ENCODE data around the gene NCOA4. TPM values are rescaled to one million over a fixed set of nuclear protein-coding genes. Genes with fewer than 3 reads are reported as not detected.
"Not testable (repeated sequence)": the region's sequence is repeated elsewhere in the genome, so short reads cannot be mapped to it uniquely, and the experiment has no call there.

The NCOA4 gene
- total RNA-seq, 1 donor = 252 TPM

GRCh38 chr10:46052791-46053375 is 22.5 kb upstream of the NCOA4 start:
- DNase-seq (ENCODE audit: low read depth in 2 of 3, low spot score in 2 of 3) = no peak

- DNase-seq (ENCODE audit: low read depth in 2 of 3, low spot score in 2 of 3) = no peak
These were observed 21.8 kb upstream of the NCOA4 start for GRCh38 chr10:46052057-46052790.

DNA sequence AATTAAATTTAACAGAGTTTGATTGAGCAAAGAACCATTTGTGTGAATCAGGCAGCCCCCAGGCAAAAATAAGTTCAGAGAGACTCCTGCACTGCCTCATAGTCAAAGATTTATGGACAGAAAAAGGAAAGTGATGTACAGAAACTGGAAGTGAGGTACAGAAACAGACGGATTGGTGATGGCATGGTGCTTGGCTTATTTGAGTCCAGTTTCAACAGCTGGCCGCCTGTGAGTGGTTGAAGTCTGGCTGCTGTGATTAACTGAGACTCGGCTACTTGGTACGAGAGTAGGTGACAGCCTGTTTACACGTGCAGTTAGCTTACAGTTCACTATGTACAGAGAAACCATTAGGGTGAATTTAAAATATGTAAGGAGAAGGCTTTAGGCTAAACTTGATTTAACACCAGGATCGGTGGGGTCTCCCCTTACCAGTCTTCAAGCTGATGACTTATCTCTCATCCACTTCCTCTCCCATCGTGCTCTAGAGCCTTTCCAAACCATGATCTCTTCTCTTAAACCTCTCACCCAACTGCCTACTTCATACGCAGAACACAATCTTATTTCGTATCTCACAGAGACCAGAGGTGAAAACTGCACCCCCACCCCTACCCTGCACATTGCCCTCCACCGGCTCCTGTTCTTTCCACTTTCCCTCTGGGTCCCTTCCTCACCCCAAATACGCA is 20.7 kb upstream of the NCOA4 start:
- peak in 2 of 3 donors; percentile 68 to 89 for DNase-seq (ENCODE audit: low read depth in 2 of 3, low spot score in 2 of 3)

GRCh38 chr10:46049497-46049831 is 19.0 kb upstream of the NCOA4 start:
- DNase-seq (ENCODE audit: low read depth in 2 of 3, low spot score in 2 of 3) = not testable (repeated sequence)

DNA sequence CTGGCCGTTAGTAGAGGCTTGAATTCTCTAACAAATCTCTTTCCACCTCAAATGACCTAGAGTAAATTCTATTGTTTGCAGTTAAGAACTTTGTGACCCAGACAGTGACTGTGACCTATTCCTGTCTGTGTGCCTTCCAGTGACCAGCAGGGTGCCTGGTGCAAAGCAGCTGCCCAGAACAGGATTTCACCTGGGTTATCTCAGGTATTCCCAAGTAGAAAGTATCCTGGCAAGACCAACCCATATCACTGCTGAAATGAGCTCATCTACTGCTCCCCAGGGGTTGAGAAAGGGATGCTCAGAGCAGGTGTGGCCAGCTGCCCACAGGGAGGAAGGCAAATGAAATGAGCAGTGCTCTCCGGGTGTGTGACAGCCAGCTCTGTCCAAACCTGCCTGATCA is 17.7 kb upstream of the NCOA4 start:
- no peak for DNase-seq (ENCODE audit: low read depth in 2 of 3, low spot score in 2 of 3)

GRCh38 chr10:46046261-46046660 is 15.8 kb upstream of the NCOA4 start, which contains the start of gene MSMB:
Gene MSMB (minus strand): TSS chr10:46046269. CDS start chr10:46046237, 32 bp downstream.
- no peak for DNase-seq (ENCODE audit: low read depth in 2 of 3, low spot score in 2 of 3)

DNA sequence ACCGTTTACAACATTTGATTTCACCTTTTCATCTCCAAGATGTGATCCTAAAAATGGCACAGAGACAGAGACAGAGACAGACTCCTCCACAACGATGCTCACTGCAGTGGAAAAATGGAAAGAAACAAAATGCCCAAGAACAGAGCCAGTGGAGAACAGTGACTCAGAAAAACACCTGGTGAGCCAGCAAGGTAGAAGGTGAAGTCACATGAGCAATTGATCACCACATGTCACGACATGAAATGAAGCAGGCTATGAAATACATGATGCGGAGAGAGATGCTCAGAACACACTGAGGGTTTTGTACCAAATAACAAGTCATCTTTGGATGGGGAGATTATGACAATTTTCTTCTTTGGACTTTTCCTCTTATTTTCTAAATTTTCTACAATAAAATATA is 12.1 kb upstream of the NCOA4 start:
- no peak for DNase-seq (ENCODE audit: low read depth in 2 of 3, low spot score in 2 of 3)

GRCh38 chr10:46040004-46040403 is 9.6 kb upstream of the NCOA4 start:
- DNase-seq (ENCODE audit: low read depth in 2 of 3, low spot score in 2 of 3) = no peak

- no peak for DNase-seq (ENCODE audit: low read depth in 2 of 3, low spot score in 2 of 3)
These were observed 6.8 kb upstream of the NCOA4 start for GRCh38 chr10:46037107-46037825.

DNA sequence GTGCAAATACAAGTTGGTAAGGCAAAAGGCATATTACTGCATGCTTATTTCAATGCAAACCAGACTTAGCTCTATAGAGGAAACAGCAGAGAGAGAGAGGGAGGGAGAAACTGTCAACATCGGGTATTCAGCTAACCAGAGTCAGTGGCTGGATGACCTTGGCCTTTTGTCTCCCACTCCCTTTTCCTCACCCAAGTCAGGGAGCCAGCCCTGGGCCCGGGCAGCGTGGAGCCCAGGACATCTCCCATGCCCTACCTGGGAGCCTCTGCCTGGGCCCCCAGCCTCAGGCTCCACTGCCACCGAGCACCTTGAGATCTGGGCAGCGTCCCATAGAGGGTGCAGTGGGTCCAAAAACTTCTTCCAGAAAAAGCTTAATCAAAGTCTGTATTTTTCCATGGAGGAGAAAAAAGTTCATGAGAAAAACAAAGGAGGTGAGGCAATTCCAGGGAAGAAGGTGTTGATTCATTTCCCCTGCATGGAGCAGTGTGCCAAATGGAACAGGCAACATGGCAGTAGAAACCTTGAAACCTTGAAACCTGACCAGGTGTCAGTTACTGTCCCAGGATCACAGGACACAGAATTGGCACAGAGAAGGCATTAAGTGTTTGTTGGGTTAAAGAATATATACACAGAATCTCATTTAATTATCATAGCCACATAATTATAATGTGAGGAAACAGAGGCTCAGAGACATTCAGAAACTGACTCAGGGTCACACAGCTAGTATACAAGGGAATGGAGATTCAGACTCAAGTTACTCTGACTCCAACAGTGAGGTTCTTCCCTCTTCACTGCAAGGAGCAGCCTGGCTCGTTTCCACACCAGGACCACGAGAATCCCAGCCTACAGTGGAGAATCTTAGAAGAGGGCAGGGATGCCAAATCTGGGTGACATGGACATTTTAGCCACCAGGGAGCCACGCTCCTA is 5.8 kb upstream of the NCOA4 start:
- no peak for DNase-seq (ENCODE audit: low read depth in 2 of 3, low spot score in 2 of 3)

- no peak for DNase-seq (ENCODE audit: low read depth in 2 of 3, low spot score in 2 of 3)
These were observed 3.2 kb upstream of the NCOA4 start for GRCh38 chr10:46033602-46034011.

DNA sequence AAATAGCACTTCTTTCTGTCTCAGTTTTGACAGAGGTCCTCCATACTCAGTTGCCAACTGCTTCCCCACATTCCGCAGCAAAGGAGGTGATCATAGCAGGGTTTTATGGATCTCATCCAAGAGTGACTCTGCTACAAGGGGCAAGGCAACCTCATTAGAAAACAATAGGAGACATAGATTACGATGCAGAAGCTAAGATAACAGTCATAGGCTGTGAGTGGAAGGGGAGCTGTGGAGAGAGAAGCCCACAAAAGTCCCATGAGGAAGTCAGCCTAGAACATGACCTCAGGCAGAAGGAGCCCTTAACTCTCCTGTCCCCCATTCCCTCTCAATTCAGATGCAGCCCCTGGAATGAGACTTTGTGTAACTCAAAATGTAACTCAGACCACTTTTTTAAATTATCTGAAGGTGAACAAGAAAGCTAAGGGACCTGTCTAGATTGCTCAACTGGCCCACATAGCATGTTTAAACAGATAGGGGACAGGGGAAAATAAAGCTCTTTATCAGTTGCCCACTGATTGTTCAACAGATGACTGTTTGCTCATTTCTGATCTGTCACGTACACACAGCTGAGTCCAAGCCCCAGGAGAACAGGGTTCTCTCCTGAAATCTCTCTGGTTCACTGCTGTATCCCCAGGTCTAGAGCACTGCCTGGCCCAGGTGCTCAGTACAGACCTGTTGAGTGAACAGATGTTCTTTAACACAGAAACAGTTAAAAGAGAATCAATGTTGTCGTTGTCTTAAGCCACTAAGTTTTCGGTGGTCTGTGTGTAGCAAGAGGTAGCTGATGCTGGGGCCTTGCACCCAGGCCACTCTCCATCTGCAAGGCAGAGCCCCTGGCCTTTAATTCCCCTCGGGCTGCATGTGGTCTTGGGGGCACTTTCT is 1.5 kb upstream of the NCOA4 start:
- no peak for DNase-seq (ENCODE audit: low read depth in 2 of 3, low spot score in 2 of 3)

DNA sequence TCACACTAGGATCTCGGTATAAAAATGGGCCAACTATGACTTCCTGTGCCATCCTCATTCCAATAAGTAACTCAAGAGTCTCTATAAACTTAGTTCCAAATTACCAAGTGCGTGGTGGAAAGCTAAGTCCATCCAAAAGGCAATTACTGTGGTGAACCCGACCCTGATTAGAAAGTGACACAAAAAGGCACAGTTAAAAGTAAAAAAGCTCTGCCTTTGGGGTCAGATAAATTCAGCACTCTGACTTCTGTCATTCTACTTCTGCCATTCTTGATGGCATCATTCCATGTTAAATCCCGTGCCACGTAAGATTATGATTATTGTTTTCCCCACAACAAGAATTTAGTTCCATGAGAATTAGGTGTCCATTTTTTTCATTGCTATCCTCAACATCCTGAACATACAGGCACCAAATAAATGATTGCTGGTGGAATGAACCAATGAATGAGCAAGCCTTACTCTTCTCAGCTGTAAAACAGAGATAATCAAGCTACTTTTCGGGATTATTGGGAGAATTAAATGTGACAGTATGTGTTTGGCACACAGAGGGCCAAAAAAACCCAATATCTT is 877 bp downstream of the NCOA4 start:
- no peak for DNase-seq (ENCODE audit: low read depth in 2 of 3, low spot score in 2 of 3)

DNA sequence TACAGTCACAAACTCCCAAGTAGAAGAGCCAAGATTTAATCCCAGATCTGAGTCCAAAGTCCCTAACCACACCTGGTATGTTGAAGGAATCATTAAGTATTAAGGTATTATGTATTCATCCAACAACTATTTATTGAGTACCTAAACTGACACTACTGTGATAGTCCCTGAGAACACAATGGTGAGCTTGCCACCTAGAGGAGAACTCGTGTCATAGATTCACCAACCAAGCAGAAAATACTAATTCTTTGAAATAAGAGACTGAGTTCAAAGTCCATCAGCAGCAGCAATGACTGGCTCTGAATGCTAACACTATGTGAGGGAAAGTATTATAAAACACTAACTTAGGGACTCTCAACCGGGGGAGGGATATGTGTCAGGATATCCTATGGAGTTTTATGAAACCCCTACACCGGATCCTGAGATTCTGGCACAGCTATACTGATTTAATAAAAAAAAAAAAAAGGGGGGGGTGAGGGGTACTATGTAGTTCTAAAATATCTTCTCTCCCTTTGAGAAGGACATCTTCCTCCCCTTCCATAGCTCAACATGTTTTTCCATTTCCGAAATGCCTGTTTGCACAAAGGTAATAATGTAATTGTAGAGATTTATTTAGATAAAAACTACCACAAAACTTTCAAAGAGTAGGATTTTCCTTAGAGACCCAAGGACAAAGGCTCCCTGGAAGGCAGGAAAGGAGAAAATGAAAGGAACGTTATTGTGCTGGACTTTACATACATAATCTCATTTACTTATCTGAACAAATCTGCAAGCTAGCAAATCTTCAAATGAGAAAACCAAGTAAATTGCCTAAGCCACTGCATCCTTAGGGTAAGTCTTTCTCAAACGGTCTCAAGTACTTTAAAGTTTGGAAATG is 1.6 kb downstream of the NCOA4 start:
- peak in 2 of 3 donors; percentile 58 to 73 for DNase-seq (ENCODE audit: low read depth in 2 of 3, low spot score in 2 of 3)

- no peak for DNase-seq (ENCODE audit: low read depth in 2 of 3, low spot score in 2 of 3)
These were observed 4.3 kb downstream of the NCOA4 start for GRCh38 chr10:46026106-46026505.

DNA sequence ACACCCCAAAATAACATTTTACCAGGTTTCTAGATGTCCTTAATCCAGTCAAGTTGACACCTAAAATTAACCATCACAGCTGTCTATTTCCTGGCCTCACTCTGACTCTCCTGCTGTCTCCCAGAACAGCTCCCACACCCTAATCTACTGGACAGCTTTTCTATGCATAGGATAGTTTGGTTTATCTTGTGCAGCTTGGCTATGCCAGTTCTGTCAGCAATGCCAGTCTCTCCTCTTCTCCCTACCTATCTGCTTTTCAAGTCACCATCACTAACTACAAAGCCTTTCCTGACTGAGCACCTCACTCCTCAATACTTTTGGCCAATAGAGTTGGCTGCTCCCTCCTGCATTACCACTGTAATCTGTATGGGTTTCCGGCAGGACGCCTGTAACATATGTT is 5.0 kb downstream of the NCOA4 start:
- DNase-seq (ENCODE audit: low read depth in 2 of 3, low spot score in 2 of 3) = no peak

GRCh38 chr10:46024948-46025347 is 5.5 kb downstream of the NCOA4 start:
- no peak for DNase-seq (ENCODE audit: low read depth in 2 of 3, low spot score in 2 of 3)

All from hematopoietic multipotent progenitor cell (in vitro differentiated cells).